Measurements from ENCODE around the gene FNIP2.
"Not testable (repeated sequence)": the region's sequence is repeated elsewhere in the genome, so short reads cannot be mapped to it uniquely, and the experiment has no call there.

The FNIP2 gene

DNA sequence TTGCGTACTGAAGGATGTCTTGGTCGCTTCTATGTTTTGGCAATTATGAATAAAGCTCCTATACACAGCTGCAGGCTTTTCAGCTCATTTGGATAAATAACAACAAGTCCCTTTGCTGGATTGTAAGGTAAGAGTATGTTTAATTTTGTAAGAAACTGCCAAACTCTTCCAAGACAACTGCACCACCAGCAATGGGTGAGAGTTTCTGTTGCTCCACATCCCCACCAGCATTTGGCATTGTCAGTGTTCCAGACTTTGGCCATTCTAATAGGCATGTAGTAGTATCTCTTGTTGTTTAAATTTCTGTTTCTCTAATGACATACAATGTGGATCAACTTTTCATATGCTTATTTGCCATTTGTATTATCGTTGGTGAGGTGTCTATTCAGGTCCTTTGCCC, 44.3 kb downstream of the FNIP2 start:
- no peak for DNase-seq (ENCODE audit: low read depth in 2 of 3, low spot score in 2 of 3)

DNA sequence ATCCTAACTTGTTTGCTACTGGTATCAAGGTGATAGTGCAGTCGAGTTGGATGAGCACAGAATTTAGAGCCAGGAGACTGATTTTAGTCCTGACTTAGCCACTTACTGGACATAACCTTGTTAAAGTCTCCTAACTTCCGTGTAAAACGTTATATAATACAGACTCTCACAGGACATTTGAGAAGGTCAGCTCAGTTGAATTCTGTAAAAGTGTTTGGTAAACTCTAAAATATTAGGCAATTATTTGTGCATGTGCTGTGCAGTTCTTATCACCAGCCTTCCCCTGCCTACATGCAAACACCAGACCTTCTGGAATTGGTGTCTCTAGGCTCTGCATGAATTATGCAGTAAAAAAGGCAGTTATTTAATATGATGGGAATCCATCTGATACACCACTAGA, 45.4 kb downstream of the FNIP2 start:
- no peak for DNase-seq (ENCODE audit: low read depth in 2 of 3, low spot score in 2 of 3)

DNA sequence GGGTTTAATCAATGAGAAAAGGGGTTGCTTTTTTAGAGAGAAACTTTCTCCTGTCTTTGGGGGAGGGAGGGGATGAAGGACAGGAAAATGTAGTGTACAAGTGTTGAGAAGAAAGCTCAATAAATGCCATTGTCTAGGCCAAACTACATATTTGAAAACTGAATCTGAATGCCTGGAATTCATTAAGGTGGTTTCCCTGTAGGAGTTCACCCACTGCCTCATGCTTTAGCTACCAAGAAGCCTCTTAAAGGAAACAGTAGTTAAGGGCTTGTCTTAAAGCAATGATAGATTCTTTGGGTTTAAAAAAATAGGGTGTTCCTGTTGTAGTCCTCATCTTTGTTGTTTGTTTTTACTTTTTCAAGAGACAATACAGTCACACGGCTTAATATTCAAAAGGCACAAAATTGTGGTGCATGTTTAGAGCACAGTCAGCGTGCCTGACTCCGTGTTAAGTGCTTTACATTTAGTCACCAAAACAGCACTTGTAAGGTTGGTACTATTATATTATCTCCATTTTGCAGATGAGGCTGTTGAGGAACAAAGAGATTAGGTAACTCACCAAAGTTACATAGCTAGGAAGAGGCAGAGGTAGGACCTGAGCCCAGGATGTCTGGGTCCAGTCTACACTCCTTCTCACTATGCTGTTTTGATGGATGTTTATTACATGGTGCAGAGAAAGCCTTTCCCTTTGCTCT, 46.0 kb downstream of the FNIP2 start:
- no peak for DNase-seq (ENCODE audit: low read depth in 2 of 3, low spot score in 2 of 3)

DNA sequence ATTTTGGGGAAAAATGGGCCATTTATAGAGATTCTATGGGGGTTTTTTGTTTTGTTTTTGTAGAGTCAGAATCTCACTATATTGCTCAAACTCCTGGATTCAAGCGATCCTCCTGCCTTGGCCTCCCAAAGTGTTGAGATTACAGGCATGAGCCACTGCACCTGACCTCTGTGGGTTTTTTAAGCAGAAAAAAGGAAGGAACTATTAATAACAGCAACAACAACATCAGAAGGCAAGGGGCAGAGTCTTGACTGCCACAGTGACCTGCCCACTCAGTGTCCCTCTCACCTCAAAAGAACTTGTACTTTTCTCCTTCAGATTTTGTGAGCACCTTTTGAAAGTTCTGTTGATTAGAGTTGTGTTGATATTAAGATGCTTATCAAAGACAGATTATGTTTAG, 48.1 kb downstream of the FNIP2 start:
- DNase-seq (ENCODE audit: low read depth in 2 of 3, low spot score in 2 of 3) = no peak

DNA sequence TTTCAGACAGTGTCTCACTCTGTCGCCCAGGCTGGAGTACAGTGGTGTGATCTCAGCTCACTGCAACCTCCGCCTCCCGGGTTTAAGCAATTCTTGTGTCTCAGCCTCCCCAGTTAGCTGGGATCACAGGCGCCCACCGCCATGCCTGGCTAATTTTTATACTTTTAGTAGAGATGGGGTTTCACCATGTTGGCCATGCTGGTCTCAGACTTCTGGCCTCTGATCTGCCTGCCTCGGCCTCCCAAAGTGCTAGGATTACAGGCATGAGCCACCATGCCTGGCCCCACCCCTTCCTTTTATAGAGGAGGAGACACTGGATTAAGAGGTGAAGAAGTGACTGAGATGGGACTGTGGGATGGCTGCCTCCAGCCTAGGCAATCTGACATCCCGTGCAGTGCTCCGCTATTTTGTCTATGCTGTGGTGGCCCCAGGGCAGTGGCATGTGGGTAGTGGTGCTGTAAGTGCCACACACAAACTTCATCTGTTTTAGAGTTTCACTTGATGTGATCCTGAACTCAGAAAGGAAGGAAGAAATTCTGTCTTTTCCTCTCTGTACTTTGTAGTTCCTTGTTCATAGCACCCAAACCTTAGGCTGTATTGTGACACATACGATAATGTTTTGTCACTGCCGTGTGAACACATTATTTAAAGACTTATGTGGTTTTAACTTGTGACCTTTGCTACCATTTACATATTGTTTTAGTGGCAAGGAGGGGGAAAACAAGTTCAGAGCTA, 48.9 kb downstream of the FNIP2 start:
- DNase-seq (ENCODE audit: low read depth in 2 of 3, low spot score in 2 of 3) = no peak

DNA sequence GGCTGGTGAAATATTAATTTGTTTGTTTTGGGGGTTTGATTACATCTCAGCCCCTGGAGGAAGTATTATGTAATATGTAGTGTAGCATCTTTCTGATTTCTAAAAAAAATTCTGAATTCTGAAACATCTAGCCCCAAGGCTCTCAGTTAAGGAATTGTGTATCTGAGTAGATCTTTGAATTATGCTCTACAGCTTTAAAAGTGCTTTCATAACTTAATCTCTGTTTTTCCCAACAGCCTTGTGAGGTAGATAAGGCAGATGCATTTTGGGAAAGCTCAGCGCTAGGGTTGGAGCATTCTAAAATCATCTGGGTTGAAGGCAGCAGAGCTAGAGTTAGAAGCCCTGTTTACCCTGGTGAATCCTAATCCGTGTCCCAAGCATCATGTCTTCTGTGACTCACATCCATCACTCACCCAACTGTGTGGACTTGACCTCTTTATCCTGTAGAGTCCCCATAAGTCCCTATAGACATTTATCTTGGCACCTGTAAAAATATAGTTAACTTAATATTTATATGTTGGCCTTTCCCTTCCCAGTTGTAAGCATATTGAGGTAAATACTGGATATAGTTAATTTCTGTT, 49.8 kb downstream of the FNIP2 start:
- DNase-seq (ENCODE audit: low read depth in 2 of 3, low spot score in 2 of 3) = no peak

DNA sequence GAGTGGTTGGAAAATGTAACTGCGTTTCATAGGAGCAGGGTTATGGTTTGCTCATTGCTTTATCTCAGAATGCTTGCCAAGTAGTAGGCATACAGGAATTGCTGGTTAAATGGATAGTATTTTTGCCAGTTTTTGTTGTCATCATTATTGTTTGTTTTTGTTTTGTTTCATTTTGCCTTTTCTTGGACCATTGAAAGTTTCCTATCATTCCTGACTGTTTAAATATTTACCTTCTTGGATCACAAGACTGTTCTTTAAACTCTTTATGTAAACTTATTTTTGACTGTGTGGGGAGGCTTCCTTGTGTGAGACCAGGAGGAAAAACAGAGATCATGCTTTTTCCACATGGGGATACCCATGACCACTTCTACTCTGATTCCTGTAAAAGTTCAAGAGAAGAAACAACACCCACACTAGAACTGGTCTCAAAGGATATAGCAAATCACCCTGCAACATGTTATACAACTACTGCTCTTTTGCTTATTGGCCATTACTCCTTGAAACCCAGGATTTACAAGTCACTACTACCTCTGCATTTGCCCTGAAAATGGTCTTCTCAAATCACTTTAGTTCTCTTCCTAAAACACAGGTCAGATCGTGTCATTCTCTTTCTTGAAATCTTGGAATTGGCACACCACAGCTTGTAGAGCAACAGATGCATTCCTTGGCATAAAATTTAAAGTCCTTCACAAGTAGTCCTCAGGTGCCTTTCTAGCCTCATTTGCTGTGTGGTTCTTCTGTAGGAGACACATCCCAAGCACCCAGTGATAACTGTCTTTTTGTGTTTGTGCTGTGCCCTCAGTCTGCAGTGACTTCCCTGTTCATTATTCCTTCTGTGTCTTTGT, 51.3 kb downstream of the FNIP2 start:
- no peak for DNase-seq (ENCODE audit: low read depth in 2 of 3, low spot score in 2 of 3)

DNA sequence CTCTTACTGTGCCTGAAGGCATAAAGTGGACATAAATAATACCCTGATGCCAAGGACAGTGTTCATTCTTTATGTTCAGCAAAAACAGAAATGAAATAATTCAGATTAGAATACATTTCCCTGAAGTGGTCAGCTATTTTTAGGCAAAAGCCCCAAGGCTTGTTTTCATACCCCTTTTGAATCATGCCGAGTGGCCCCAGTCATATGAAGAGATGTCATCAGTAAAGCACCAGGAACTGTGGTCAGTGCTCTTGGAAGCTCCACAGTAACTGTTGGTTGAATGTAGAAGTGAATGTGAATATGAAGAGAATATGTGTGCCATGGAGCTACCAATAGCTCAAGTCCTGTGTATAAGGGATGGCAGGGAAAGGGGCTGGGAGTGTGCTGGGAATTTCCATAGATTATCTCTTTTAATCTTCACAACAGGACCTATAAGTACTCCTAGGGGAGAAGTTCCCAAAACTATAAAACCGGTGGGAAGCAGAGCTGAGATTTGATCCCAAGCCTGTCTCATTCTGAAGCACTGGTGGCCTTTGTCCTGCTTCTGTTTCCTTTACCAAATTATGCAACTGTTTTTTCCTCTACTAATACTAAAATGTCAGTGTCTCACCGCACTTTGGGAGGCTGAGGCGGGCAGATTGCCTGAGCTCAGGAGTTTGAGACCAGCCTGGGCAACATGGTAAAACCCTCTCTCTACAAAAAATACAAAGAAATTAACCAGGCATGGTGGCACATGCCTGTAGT, 52.6 kb downstream of the FNIP2 start:
- no peak for DNase-seq (ENCODE audit: low read depth in 2 of 3, low spot score in 2 of 3)

DNA sequence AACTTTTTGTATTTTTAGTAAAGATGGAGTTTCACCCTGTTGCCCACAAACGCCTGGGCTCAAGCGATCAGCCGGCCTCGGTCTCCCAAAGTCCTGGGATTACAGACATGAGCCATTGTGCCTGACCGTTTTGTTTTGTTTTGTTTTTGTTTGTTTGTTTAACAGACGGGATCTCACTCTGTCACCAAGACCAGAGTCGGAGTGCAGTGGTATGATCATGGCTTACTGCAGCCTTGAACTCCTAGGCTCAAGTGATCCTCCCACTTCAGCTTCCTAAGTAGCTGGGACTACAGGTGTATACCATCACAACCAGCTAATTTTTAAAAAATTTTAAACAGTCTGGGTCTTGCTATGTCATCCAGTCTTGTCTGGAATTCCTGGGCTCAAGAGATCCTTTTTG, 53.5 kb downstream of the FNIP2 start:
- DNase-seq (ENCODE audit: low read depth in 2 of 3, low spot score in 2 of 3) = no peak

DNA sequence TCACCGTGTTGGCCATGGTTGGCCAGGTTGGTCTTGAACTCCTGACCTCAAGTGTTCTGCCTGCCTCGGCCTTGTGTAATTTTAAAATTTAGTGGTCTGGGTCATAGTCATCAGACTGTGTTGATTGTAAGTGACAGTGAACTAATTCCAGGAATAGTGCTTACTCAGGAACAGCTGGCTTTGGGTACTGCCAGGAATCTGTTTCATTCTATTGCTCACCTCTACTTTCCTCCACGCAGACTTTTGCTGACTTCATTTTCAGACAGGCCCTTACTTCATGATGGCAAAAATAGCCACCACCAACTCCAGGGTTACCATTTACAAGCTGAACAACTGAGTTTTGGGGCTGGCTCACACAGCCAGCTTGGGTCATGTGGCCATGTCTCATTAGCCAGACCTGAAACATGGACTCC, 54.6 kb downstream of the FNIP2 start:
- DNase-seq (ENCODE audit: low read depth in 2 of 3, low spot score in 2 of 3) = no peak

DNA sequence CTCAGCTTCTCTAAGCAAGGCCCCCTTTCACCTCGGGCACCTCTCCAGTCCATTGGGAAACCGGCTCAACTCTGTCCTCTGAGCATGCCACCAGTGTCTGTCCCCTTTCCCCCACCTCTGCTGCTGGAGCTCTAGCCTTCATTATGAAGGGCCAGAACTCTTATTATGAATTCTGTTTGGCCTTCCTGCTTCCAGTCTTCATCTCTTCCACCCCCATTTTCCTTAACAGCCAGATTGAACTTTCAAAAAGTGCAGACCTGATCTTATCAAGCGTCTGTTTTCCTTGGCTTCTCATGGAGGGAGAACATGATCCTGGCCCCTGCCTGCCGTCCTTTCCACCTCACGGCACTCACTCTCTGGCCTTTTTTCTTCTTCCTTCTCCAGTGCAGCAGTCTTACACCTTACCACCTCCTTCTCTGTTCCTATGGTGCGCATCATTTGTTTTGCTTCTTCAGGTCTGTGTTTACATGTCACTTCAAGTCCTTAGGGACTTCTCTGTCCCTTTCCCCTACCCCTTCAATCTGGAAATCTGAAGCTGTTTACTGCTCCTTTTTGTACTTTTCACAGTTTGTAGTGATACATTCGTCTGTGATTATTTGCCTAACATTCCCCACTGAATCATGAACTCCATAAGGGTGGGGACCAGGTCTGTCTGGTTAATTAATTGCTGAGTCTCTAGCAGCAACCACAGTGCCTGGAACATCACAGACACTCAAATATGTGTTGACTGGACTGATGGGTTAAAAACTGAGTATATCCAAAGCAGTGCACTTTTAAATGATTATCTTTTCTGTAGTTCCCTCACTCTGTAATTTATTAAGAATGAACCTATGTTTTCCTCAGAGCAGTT, 55.8 kb downstream of the FNIP2 start:
- no peak for DNase-seq (ENCODE audit: low read depth in 2 of 3, low spot score in 2 of 3)

DNA sequence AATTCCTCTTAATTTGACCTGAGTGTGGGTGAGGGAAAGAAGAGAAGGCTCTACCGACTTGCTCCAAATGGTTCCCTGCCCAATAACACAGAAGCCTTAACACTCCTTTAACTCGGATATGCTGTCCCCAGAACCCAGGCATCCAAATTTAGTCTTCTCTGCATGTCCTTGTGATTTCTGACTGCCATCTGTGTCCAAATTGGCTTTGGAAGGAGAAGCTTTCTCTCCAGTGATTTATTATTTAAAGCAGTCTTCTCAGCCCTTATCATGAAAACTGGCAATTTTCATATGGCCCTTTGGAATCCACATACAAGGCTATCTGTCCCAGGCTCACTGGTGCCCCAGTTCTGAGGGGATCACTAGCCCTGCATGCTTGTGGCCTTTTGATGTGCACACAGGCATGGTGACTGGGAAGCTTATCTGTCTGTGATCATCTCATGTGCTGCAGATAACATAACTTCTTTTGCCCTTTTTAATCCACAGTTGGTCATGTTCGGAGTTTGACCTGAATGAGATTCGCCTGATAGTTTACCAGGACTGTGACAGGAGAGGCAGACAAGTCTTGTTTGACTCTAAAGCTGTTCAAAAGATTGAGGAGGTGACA, 56.7 kb downstream of the FNIP2 start:
- no peak for DNase-seq (ENCODE audit: low read depth in 2 of 3, low spot score in 2 of 3)

DNA sequence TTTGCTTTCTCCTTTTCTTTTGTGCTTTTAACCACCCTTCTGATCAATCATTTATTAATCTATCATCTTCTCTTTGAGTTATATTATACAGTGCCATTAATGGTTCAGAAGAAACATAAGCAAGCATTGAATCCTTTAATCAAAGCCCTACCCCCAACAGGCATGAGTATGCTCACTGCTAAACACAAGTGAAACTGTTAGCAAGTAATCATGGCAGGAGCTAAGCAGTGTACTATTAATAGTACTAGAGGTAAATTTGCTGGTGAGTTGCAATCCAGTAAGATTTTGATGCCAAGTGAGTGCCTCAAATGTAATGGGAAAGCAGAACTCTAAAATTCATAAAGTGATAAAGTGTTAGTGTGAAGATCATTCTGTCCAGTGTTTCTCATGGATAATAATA, 57.2 kb downstream of the FNIP2 start:
- DNase-seq (ENCODE audit: low read depth in 2 of 3, low spot score in 2 of 3) = no peak

DNA sequence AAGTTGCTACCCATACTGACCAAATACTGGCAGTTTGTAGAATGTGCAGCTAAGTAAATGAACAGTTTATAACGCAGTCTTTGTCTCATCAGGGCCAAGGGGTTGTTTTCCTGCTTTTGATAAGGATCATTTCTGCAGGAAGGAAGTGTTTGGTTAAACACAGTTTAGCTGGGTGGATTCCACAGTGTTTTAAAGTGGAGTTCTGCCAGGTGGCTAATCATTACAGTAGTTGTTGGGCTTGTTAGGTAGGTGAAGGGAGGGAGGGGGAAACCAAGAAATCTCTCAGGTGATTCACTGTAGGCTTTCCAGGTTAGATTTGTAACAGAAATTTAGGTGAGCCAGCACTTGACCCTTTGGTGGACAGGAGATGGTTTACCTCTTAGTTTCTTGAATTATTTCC, 58.1 kb downstream of the FNIP2 start:
- DNase-seq (ENCODE audit: low read depth in 2 of 3, low spot score in 2 of 3) = no peak

DNA sequence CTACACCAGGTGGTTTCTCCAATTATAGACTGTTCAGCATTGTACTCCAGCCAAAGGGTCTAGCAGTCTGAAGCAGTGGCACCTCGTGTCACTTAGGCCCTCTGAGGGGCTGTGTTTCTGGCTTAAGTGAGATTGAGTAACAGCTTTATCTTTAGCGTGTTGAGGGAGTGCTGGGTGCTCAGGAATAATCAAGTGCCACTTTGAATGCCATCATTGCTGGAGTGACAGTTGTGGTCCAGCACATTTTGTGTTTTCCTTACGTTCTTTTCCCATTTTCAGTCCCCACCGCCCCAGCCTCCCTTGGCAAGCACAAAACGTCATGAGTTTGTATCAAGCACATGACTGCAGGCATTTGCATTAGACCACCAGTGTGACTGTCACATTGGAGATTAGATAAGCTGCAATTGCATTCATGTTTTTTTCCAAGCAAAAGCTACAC, 58.7 kb downstream of the FNIP2 start:
- DNase-seq (ENCODE audit: low read depth in 2 of 3, low spot score in 2 of 3) = no peak

DNA sequence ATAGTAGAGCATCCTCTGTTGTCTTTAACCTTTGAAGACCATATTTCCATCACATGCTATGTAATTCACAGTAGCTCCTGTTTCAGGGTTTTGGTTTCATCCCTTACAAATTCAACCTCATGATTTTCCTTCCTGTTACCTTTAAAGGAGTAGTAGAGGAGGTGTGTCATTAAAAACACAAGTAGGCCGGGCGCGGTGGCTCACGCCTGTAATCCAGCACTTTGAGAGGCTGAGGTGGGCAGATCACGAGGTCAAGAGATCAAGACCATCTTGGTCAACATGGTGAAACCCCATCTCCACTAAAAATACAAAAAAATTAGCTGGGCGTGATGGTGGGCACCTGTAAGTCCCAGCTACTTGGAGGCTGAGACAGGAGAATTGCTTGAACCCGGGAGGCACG, 59.3 kb downstream of the FNIP2 start:
- not testable (repeated sequence) for DNase-seq (ENCODE audit: low read depth in 2 of 3, low spot score in 2 of 3)

DNA sequence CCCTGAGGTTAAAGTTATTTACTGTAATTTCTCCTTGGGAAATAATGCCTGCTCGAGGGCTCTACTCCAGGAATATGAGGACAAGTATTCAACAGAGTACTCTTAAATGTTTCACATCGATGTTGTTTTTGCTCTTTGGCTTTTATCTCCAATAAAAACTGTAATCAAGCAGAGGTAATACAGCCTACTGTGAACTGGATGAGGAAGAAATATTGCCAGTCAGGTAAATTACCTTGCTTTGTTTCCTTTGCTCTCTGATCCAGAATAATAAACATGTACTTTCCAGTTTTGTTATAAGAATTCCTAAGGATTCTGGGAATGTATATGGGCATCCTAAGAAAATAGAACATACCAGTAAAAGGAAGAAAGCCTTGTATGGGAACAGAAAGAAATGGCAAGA, 60.4 kb downstream of the FNIP2 start:
- no peak for DNase-seq (ENCODE audit: low read depth in 2 of 3, low spot score in 2 of 3)

DNA sequence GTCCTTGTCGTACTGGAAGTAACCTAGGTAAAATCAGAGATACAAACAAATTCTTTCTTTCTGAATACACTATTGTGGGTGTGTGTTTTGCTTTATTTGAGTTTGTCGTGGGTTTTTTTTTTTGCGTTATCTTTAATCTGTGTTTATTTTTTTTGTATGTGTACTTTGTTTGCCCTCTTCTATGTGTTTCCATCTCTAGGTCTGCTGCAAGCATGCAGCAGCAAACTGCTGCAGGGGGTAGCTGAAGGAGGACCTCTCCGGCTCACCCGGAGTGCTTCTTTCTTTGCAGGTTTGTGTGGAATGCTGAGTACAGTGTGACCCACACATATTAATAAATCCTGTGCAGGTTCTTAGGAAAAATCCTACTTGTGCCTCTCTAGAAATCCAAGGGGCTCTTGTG, 64.8 kb downstream of the FNIP2 start:
- no peak for DNase-seq (ENCODE audit: low read depth in 2 of 3, low spot score in 2 of 3)

DNA sequence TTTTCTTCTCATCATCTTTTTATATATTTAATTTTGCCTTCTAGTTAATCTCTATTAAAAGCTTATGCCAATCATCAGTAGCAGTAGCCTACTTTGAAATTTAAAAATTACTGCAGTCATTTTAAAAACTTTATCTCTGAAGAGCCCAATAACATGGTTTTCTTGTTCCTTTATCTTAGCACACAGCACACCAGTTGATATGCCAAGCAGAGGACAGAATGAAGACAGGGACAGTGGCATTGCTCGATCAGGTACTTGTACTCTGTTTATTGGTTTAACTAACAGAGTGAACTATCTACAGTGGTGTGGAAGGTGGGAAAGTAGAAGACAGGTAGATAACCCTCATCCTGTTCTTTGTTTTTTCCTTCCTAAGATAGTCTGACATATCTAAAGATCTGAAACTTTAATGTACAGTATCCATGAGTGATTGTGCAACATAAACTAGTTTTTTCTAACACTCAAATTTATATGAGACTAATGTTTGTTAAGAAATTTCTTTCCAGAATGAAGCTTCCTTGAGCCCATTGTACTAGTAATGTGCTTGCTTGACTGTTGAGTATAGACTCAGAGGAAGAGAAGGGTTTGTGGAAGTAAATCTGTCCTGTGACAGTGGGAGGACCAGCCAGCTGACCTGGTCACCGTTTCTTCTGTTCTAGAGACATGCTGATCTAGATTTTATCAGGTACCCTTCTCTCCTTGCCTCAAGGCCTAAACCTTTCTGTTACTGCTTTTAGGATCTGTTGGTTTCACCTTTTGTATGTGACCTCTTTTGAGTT, 66.6 kb downstream of the FNIP2 start:
- DNase-seq (ENCODE audit: low read depth in 2 of 3, low spot score in 2 of 3) = no peak

Data from activated CD8-positive, alpha-beta memory T cell treated with anti-CD3 and anti-CD28 coated beads for 48 hours (primary cell).